Measurements from ENCODE around the gene PPP2R2C. TPM values are rescaled to one million over a fixed set of nuclear protein-coding genes. Genes with fewer than 3 reads are reported as not detected.

Gene PPP2R2C
- total RNA-seq, 2 experiments from 2014 or later, result not detected

DNA sequence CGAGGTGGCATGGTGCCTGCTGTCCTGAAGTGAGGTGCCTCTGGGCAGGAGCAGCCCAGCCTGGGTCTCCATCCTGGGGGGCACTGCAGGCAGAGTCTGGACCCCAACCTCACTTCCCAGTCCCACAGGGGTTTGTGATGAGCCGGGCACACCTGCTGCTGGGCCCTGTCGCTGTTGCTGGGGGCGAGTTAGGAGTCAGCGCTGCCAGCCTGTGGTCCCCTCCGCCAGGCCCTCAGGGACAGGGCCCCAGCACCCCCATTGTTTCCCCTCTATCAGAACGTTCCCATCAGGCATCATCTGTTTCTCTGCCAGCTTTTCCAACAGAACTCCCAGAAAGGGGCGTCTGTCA, 179.3 kb downstream of the PPP2R2C start:
- ChIA-PET CTCF (ENCODE audit: unreplicated experiment) (no interaction called here), POLR2A (no interaction called here)
- Histone ChIP-seq H3K36me3 (ENCODE audit: insufficient read depth, low read length) (0 out of 2 replicates have a peak, but pooled peaks cover 3% of the 10 kb centered on the region), H2AFZ (ENCODE audit: low read length) (no peak overlapping the region), H3K79me2 (ENCODE audit: insufficient read depth, low read depth, low read length) (no peaks in the 10 kb centered on the region), H4K20me1 (ENCODE audit: insufficient read depth, low read length) (no peaks in the 10 kb centered on the region), H3K4me2 (ENCODE audit: low read length) (no peak overlapping the region), H3K4me3 (ENCODE audit: low read depth, low read length, poor library complexity, severe bottlenecking) (no peak overlapping the region), H3K27ac (ENCODE audit: low read depth, low read length, poor library complexity, severe bottlenecking) (no peak overlapping the region), H3K9me3 (ENCODE audit: low read length) (no peaks in the 10 kb centered on the region), H3K9me2 (ENCODE audit: insufficient read depth, low read length) (no peaks in the 10 kb centered on the region), H3K4me1 (ENCODE audit: insufficient read depth, low read length, poor library complexity, severe bottlenecking) (no peaks in the 10 kb centered on the region)
- TF ChIP-seq EZH2phosphoT487 (IDR thresholded peaks at IDR 0.05; ENCODE audit: borderline replicate concordance, low read depth, low read length), result no peak
- TF ChIP-seq, protein P1, sequence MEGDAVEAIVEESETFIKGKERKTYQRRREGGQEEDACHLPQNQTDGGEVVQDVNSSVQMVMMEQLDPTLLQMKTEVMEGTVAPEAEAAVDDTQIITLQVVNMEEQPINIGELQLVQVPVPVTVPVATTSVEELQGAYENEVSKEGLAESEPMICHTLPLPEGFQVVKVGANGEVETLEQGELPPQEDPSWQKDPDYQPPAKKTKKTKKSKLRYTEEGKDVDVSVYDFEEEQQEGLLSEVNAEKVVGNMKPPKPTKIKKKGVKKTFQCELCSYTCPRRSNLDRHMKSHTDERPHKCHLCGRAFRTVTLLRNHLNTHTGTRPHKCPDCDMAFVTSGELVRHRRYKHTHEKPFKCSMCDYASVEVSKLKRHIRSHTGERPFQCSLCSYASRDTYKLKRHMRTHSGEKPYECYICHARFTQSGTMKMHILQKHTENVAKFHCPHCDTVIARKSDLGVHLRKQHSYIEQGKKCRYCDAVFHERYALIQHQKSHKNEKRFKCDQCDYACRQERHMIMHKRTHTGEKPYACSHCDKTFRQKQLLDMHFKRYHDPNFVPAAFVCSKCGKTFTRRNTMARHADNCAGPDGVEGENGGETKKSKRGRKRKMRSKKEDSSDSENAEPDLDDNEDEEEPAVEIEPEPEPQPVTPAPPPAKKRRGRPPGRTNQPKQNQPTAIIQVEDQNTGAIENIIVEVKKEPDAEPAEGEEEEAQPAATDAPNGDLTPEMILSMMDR (conservative IDR thresholded peaks at IDR 0.05; ENCODE audit: low read length), result no peak
- DNase-seq (ENCODE audit: low spot score), result no peak
- no TSS peak for BruUV-seq (replicated peaks)
- intact Hi-C loops (cut with micrococcal nuclease; ENCODE audit: unreplicated experiment), result no loop called here

DNA sequence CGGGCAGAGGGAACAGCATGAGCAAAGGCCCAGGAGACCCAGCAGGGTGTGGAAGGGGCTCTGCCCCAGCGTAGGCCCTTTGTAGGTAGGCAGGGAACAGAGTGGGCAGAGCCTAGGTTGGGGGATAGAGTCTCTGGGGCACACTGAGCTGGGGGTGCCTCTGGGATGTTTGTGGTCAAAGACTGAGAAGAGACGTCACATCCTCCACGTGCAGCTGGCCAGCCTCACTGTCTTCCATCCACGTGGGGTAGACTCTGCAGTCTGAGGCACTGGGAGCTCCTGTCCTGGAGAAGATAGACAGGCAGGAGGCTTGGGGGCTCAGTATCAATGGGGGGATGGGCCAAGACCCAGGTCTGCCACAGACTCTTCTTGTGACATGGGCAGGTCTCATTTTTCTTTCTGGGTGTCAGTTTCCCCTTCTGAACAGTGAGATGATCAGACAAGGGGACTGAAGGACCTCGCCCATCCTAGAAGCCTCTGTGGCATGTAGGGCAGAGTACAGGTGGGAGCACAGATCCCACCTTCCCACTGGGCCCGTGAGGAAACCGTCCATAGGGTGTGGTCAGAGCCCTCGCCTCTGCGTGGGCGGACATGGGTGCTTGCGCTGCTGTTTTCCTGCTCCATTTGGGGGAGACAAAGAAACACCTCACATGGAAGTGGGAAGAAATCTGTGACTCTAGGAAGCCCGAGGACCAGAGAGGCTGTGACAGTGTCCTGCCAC, 179.9 kb downstream of the PPP2R2C start:
- no peak for DNase-seq (ENCODE audit: low spot score)
- H3K27ac ChIP-seq (ENCODE audit: low read depth, low read length, poor library complexity, severe bottlenecking), result no peak overlapping the region
- no peak overlapping the region for H3K4me2 ChIP-seq (ENCODE audit: low read length)
- ChIA-PET POLR2A (no interaction called here), CTCF (ENCODE audit: unreplicated experiment) (no interaction called here)
- intact Hi-C loops (cut with micrococcal nuclease; ENCODE audit: unreplicated experiment), result no loop called here
- no peak overlapping the region for H3K4me3 ChIP-seq (ENCODE audit: low read depth, low read length, poor library complexity, severe bottlenecking)
- 0 out of 2 replicates have a peak, but pooled peaks cover 3% of the 10 kb centered on the region for H3K36me3 ChIP-seq (ENCODE audit: insufficient read depth, low read length)
- no TSS peak for BruUV-seq (replicated peaks)
- TF ChIP-seq, protein P1 (conservative IDR thresholded peaks at IDR 0.05; ENCODE audit: low read length), result no peak
- TF ChIP-seq EZH2phosphoT487 (IDR thresholded peaks at IDR 0.05; ENCODE audit: borderline replicate concordance, low read depth, low read length), result no peak
- H3K9me2 ChIP-seq (ENCODE audit: insufficient read depth, low read length), result no peaks in the 10 kb centered on the region
- H3K4me1 ChIP-seq (ENCODE audit: insufficient read depth, low read length, poor library complexity, severe bottlenecking), result no peaks in the 10 kb centered on the region
- H3K79me2 ChIP-seq (ENCODE audit: insufficient read depth, low read depth, low read length), result no peaks in the 10 kb centered on the region
- H4K20me1 ChIP-seq (ENCODE audit: insufficient read depth, low read length), result no peaks in the 10 kb centered on the region
- H3K9me3 ChIP-seq (ENCODE audit: low read length), result no peaks in the 10 kb centered on the region
- no peak overlapping the region for H2AFZ ChIP-seq (ENCODE audit: low read length)

DNA sequence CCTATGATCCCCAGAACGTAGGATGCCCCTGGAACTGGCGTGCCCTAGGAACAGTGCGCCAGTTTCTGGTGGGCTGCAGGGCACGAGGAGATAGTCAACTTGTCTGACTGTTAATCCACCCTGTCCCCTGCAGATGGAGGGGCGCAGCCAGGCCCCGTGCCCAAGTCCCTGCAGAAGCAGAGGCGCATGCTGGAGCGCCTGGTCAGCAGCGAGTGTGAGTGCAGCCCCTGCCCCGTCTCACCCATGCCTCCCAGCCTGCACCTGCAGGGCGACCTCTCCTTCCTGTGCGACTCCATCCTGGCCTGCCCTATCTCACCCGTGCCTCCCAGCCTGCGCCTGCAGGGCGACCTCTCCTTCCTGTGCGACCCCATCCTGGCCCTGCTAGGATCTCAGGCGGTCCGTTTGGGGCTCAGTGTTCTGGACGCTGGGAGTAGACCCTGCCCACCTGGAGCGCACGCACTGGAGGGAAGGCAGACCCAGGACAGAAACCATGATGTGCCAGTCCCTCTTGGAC, 180.6 kb downstream of the PPP2R2C start:
- Histone ChIP-seq H2AFZ (ENCODE audit: low read length) (no peak overlapping the region), H3K9me2 (ENCODE audit: insufficient read depth, low read length) (no peaks in the 10 kb centered on the region), H3K4me3 (ENCODE audit: low read depth, low read length, poor library complexity, severe bottlenecking) (no peak overlapping the region), H3K36me3 (ENCODE audit: insufficient read depth, low read length) (0 out of 2 replicates have a peak, but pooled peaks cover 3% of the 10 kb centered on the region), H3K4me1 (ENCODE audit: insufficient read depth, low read length, poor library complexity, severe bottlenecking) (no peaks in the 10 kb centered on the region), H3K27ac (ENCODE audit: low read depth, low read length, poor library complexity, severe bottlenecking) (no peak overlapping the region), H4K20me1 (ENCODE audit: insufficient read depth, low read length) (no peaks in the 10 kb centered on the region), H3K9me3 (ENCODE audit: low read length) (no peaks in the 10 kb centered on the region), H3K4me2 (ENCODE audit: low read length) (no peak overlapping the region), H3K79me2 (ENCODE audit: insufficient read depth, low read depth, low read length) (no peaks in the 10 kb centered on the region)
- ChIA-PET POLR2A (no interaction called here), CTCF (ENCODE audit: unreplicated experiment) (no interaction called here)
- TF ChIP-seq EZH2phosphoT487 (IDR thresholded peaks at IDR 0.05; ENCODE audit: borderline replicate concordance, low read depth, low read length), result no peak
- TF ChIP-seq, protein P1 (conservative IDR thresholded peaks at IDR 0.05; ENCODE audit: low read length), result no peak
- intact Hi-C loops (cut with micrococcal nuclease; ENCODE audit: unreplicated experiment), result no loop called here
- no peak for DNase-seq (ENCODE audit: low spot score)
- no TSS peak for BruUV-seq (replicated peaks)

Measured in OCI-LY7 (cell line).